ENCODE results near the gene MFSD12.

The MFSD12 gene

GRCh38 chr19:3556978-3557460 is 367 bp downstream of the MFSD12 start (continued):
- TF ChIP-seq PRDM2 (tag by site-specific recombination; IDR thresholded peaks at IDR 0.05; ENCODE audit: borderline replicate concordance) (no peak), SCRT2 (tag by site-specific recombination; IDR thresholded peaks at IDR 0.05) (peak; percentile 73)

GRCh38 chr19:3556423-3556977 is 886 bp downstream of the MFSD12 start:
- H3K4me1 ChIP-seq (ENCODE audit: control insufficient read depth, insufficient read depth, low read length) = 0 out of 2 replicates have a peak, but pooled peaks cover 2% of the 10 kb centered on the region
- no peaks in the 10 kb centered on the region for H3K9me3 ChIP-seq (ENCODE audit: control insufficient read depth, insufficient read depth, low read depth, low read length)
- CTCF ChIA-PET = interaction anchor here (0.6 to 1.5 kb wide), 5 partner anchors 10 to 584 kb away, joined by 3 to 5 read pairs (median 4); no protein-coding TSS in a partner anchor
- no peaks in the 10 kb centered on the region; a peak in 1 of 3 replicates for H3K36me3 ChIP-seq (ENCODE audit: control insufficient read depth in 2 of 2, insufficient read depth in 1 of 2, low read length in 2 of 2)
- POLR2A ChIA-PET = interaction anchor here (0.6 to 1.4 kb wide), 5 partner anchors 11 to 20 kb away, joined by 3 to 7 read pairs (median 3); no protein-coding TSS in a partner anchor
- H3K4me3 ChIP-seq (ENCODE audit: low read depth, low read length) = peak overlapping the region; percentile 85
- peak; percentile 31; the same call in 1 of the 2 replicates for TF ChIP-seq ZNF391 (tag by site-specific recombination; IDR thresholded peaks at IDR 0.05; ENCODE audit: borderline replicate concordance, low read depth)
- TF ChIP-seq SCRT2 (tag by site-specific recombination; IDR thresholded peaks at IDR 0.05) = no peak
- TF ChIP-seq ZNF341 (tag by site-specific recombination; IDR thresholded peaks at IDR 0.05; ENCODE audit: low read depth) = peak; percentile 84
- TF ChIP-seq ZNF660 (tag by site-specific recombination; IDR thresholded peaks at IDR 0.05) = no peak
- TF ChIP-seq, protein P1, sequence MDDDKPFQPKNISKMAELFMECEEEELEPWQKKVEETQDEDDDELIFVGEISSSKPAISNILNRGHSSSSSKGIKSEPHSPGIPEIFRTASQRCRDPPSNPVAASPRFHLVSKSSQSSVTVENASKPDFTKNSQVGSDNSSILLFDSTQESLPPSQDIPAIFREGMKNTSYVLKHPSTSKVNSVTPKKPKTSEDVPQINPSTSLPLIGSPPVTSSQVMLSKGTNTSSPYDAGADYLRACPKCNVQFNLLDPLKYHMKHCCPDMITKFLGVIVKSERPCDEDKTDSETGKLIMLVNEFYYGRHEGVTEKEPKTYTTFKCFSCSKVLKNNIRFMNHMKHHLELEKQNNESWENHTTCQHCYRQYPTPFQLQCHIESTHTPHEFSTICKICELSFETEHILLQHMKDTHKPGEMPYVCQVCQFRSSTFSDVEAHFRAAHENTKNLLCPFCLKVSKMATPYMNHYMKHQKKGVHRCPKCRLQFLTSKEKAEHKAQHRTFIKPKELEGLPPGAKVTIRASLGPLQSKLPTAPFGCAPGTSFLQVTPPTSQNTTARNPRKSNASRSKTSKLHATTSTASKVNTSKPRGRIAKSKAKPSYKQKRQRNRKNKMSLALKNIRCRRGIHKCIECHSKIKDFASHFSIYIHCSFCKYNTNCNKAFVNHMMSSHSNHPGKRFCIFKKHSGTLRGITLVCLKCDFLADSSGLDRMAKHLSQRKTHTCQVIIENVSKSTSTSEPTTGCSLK (tag by site-specific recombination; IDR thresholded peaks at IDR 0.05) = no peak
- TF ChIP-seq, protein P2, sequence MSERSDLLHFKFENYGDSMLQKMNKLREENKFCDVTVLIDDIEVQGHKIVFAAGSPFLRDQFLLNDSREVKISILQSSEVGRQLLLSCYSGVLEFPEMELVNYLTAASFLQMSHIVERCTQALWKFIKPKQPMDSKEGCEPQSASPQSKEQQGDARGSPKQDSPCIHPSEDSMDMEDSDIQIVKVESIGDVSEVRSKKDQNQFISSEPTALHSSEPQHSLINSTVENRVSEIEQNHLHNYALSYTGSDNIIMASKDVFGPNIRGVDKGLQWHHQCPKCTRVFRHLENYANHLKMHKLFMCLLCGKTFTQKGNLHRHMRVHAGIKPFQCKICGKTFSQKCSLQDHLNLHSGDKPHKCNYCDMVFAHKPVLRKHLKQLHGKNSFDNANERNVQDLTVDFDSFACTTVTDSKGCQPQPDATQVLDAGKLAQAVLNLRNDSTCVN (tag by site-specific recombination; optimal IDR thresholded peaks at IDR 0.05) = no peak
- TF ChIP-seq, protein P3, sequence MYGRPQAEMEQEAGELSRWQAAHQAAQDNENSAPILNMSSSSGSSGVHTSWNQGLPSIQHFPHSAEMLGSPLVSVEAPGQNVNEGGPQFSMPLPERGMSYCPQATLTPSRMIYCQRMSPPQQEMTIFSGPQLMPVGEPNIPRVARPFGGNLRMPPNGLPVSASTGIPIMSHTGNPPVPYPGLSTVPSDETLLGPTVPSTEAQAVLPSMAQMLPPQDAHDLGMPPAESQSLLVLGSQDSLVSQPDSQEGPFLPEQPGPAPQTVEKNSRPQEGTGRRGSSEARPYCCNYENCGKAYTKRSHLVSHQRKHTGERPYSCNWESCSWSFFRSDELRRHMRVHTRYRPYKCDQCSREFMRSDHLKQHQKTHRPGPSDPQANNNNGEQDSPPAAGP (tag by site-specific recombination; IDR thresholded peaks at IDR 0.05) = peak; percentile 61; the same call in 1 of the 2 replicates
- TF ChIP-seq EGR2 (tag by site-specific recombination; IDR thresholded peaks at IDR 0.05; ENCODE audit: low read depth) = 0 out of 2 replicates have a peak, but pooled peaks have one; percentile 20
- TF ChIP-seq, protein P4, sequence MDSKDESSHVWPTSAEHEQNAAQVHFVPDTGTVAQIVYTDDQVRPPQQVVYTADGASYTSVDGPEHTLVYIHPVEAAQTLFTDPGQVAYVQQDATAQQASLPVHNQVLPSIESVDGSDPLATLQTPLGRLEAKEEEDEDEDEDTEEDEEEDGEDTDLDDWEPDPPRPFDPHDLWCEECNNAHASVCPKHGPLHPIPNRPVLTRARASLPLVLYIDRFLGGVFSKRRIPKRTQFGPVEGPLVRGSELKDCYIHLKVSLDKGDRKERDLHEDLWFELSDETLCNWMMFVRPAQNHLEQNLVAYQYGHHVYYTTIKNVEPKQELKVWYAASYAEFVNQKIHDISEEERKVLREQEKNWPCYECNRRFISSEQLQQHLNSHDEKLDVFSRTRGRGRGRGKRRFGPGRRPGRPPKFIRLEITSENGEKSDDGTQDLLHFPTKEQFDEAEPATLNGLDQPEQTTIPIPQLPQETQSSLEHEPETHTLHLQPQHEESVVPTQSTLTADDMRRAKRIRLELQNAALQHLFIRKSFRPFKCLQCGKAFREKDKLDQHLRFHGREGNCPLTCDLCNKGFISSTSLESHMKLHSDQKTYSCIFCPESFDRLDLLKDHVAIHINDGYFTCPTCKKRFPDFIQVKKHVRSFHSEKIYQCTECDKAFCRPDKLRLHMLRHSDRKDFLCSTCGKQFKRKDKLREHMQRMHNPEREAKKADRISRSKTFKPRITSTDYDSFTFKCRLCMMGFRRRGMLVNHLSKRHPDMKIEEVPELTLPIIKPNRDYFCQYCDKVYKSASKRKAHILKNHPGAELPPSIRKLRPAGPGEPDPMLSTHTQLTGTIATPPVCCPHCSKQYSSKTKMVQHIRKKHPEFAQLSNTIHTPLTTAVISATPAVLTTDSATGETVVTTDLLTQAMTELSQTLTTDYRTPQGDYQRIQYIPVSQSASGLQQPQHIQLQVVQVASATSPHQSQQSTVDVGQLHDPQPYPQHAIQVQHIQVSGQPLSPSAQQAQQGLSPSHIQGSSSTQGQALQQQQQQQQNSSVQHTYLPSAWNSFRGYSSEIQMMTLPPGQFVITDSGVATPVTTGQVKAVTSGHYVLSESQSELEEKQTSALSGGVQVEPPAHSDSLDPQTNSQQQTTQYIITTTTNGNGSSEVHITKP (tag by site-specific recombination; IDR thresholded peaks at IDR 0.05) = 0 out of 2 replicates have a peak, but pooled peaks have one; percentile 10
- 0 out of 2 replicates have a peak, but pooled peaks have one; percentile 25 for TF ChIP-seq ZNF785 (tag by site-specific recombination; IDR thresholded peaks at IDR 0.05)
- no peak for TF ChIP-seq ZNF670 (tag by site-specific recombination; IDR thresholded peaks at IDR 0.05; ENCODE audit: low read depth)
- TF ChIP-seq ZNF335 (tag by site-specific recombination; conservative IDR thresholded peaks at IDR 0.05) = peak; percentile 13; the same call in 1 of the 2 replicates
- TF ChIP-seq SP7 (tag by site-specific recombination; IDR thresholded peaks at IDR 0.05) = 0 out of 2 replicates have a peak, but pooled peaks have one; percentile 25
- no peak for TF ChIP-seq ZNF302 (tag by site-specific recombination; IDR thresholded peaks at IDR 0.05; ENCODE audit: low read depth)
- no peak for TF ChIP-seq ZNF48 (tag by site-specific recombination; IDR thresholded peaks at IDR 0.05)
- TF ChIP-seq KLF8 (tag by site-specific recombination; IDR thresholded peaks at IDR 0.05) = peak; percentile 4; the same call in 1 of the 2 replicates
- H3K27ac ChIP-seq (ENCODE audit: extremely low read depth, low read depth, low read length) = peak overlapping the region; percentile 42; the same call in 1 of the 2 replicates

Data from HEK293 (cell line).